HEK293T (cell line): ENCODE measurements around the gene SLA2.

ENCODE experiments used
- BHLHE40 ChIP-seq: fragments of 450-650 bp; IDR thresholded peaks from 2 replicates; pipeline ENCODE4 v1.6.1; 2016; ENCODE audit warnings: mild to moderate bottlenecking, moderate library complexity, borderline replicate concordance
- ELF4 ChIP-seq: fragments of 450-650 bp; IDR thresholded peaks from 2 replicates; pipeline ENCODE4 v1.6.1; 2017; ENCODE audit warnings: antibody characterized with exemption
- FOXA1 ChIP-seq: fragments of 450-650 bp; IDR thresholded peaks from 2 replicates; pipeline ENCODE4 v1.6.1; 2016; ENCODE audit warnings: mild to moderate bottlenecking
- L3MBTL2 ChIP-seq: fragments of 450-650 bp; conservative IDR thresholded peaks from 2 replicates; pipeline ENCODE4 v1.6.1; 2016; ENCODE audit warnings: mild to moderate bottlenecking
- SP1 ChIP-seq: fragments of 450-650 bp; IDR thresholded peaks from 2 replicates; pipeline ENCODE4 v1.6.1; 2017
- TARDBP ChIP-seq: fragments of 450-650 bp; IDR thresholded peaks from 2 replicates; pipeline ENCODE4 v1.6.1; 2016
- ZNF384 ChIP-seq: fragments of 450-650 bp; IDR thresholded peaks from 2 replicates; pipeline ENCODE4 v1.6.1; 2016
- TF ChIP-seq, protein P1 (sequence below): fragments of 450-650 bp; IDR thresholded peaks from 2 replicates; pipeline ENCODE4 v1.6.1; 2016

DNA sequence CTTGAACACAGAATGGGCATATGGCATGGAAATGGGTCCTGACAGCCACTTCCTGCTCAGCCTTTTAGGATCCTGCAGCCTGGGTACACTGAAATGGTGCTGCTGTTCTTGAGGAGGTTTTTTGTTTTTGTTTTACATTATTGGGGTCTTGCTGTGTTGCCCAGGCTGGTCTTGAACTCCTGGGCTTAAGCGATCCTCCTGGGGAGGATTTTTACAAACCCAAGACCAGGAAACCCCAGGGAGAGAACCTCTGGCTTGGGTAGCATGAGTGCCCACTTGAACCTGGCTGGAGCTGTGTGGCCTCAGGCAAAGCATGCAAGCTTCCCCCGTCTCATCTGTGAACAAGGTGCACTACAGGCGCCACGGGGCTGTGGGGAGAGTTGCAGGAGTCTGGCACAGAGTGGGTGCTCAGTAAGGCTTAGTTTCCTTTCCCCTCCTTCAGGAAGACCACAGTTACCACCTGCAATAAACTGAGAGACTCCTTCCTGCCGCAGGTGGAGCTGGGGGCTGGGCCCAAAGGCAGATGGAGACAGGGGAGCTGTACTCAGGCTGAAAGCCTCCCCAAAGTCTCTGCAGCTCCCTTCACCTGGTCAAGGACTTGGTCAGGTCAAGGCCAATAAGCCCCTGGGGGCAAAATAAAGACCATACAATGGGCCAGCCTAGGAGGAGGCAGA, 1.8 kb downstream of the SLA2 start:
- TF ChIP-seq, protein P1, sequence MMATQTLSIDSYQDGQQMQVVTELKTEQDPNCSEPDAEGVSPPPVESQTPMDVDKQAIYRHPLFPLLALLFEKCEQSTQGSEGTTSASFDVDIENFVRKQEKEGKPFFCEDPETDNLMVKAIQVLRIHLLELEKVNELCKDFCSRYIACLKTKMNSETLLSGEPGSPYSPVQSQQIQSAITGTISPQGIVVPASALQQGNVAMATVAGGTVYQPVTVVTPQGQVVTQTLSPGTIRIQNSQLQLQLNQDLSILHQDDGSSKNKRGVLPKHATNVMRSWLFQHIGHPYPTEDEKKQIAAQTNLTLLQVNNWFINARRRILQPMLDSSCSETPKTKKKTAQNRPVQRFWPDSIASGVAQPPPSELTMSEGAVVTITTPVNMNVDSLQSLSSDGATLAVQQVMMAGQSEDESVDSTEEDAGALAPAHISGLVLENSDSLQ = no peak
- TF ChIP-seq ZNF384 (no peak), BHLHE40 (no peak), TARDBP (no peak), L3MBTL2 (no peak), ELF4 (no peak), FOXA1 (no peak), SP1 (no peak)
